SK-N-MC (cell line): ENCODE measurements around the gene PCCA.

Experiments used
- EZH2 ChIP-seq: fragments of 200-600 bp; sonication (generic); IDR thresholded peaks from one replicate; pipeline ENCODE4 v1.6.1; 2017; ENCODE audit warnings: antibody characterized with exemption
- POLR2AphosphoS5 ChIP-seq: IDR thresholded peaks from 2 replicates; pipeline ENCODE4 v1.6.1; 2012; ENCODE audit warnings: mild to moderate bottlenecking, low read depth, low read length, borderline replicate concordance

DNA sequence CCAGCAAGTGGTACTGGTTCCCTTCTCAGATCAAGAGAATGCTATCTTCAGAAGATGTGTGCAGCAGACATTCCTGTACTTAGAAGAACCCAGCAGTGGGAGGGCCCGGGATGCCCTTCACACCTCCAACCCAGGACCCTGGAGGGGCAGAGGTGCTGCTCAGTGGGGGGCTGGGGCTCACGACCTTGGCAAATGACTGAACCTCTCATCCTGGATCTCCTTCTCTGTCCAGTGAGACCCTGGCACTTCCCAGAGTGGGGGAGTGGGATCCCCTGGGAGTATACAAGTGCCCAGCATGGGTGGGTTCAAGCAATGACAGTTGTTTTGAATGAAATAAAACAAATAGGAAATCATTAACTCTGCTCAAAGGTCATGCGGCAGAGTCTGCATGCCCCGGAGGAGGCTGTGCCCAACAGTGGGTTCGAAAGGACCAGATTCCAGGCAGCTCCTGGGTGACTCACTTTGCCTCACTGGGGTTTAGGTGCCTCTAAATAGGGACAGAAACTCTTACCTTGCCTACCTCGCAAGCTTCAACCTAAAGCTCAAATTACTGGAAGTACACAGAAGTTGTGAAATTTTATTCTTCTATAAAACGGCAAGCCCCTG is 472.8 kb downstream of the PCCA start:
- TF ChIP-seq POLR2AphosphoS5 = no peak
- no peak for TF ChIP-seq EZH2
